ENCODE data around the gene PRODH.
"Not testable (repeated sequence)": the region's sequence is repeated elsewhere in the genome, so short reads cannot be mapped to it uniquely, and the experiment has no call there.

Gene PRODH

DNA sequence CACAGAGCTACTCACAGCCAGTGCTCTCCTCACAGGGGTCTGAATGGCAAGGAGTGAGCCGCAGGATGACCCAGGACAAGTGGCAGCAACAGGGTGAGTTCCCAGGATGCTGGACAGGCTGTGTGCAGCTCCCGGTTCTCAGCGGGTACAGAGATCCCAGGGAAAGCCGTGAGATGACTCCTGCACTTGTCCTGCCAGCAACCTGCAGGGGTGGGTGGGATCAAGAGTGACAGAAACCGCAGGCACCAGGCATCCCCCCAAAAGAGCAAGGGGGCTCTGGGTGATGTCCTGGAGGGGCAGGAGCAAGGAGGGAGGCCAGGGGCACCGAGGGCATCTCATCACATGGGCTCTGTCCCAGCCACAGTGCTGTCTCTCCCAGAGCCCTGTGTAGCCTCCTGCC, 15.9 kb upstream of the PRODH start:
- DNase-seq = no peak

DNA sequence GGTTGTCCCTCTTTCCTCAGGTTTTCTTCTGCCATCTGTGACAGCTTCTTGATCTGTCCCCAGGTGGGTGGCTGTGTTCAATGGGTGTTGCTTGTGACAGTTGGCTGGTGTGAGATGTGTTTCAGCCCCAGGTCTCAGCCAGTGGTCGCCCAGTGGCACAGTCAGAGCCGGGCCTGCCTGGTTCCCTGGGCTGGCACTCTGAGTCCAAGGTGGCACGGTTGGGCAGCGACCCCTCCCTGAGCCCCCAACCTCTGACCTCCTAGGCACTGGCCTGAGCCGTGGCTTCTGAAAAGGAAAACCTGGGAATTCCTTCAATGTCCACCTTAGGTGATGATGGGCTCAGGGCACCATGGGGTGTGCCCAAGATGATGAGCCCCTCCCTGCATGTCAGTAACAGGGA, 14.0 kb upstream of the PRODH start:
- no peak for DNase-seq

DNA sequence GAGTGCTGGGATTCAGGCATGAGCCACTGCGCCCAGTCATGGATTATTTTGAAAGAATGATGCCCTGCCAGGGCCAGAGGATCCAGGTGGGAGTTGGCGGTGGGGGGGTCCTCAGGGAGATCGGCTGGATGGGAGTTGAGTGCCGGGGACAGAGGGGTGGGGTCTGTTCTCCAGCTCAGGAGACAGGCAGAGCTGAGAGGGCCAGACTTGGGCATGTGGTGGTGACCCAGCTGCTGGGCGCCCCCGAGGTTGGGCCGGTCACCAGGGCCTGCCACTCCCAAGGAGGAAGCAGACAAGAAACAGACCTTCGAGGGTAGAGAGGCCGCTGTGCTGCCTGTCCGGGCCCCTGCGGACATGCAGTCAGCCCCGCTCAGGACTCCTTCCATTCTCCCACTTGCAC, 11.8 kb upstream of the PRODH start:
- no peak for DNase-seq

DNA sequence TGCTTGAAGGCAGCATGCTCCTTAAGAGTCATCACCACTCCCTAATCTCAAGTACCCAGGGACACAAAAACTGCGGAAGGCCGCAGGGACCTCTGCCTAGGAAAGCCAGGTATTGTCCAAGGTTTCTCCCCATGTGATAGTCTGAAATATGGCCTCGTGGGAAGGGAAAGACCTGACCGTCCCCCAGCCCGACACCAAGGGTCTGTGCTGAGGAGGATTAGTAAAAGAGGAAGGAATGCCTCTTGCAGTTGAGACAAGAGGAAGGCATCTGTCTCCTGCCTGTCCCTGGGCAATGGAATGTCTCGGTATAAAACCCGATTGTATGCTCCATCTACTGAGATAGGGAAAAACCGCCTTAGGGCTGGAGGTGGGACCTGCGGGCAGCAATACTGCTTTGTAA, 11.0 kb upstream of the PRODH start:
- DNase-seq = not testable (repeated sequence)

DNA sequence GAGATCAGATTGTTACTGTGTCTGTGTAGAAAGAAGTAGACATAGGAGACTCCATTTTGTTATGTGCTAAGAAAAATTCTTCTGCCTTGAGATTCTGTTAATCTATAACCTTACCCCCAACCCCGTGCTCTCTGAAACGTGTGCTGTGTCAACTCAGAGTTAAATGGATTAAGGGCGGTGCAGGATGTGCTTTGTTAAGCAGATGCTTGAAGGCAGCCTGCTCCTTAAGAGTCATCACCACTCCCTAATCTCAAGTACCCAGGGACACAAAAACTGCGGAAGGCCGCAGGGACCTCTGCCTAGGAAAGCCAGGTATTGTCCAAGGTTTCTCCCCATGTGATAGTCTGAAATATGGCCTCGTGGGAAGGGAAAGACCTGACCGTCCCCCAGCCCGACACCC, 2.6 kb upstream of the PRODH start:
- not testable (repeated sequence) for DNase-seq

DNA sequence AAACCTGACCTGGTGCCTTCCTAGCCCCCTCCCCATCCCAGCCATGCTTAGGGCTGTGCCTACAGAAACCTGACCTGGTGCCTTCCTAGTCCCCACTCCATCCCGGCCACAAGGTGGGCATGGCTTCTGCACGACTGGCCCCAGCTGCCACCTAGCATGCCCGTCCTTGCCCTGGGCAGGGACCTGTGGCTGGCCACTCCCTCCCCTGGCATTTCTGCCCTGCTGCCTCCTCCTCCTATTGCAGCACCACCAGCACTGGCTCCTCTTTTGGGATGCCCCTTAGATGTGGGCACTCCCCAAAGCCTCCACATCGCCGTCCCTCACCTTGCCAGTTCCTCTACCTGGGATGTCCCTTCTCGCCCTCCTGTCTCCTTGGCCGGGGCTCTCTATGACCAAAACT, 1.4 kb downstream of the PRODH start:
- not testable (repeated sequence) for DNase-seq

DNA sequence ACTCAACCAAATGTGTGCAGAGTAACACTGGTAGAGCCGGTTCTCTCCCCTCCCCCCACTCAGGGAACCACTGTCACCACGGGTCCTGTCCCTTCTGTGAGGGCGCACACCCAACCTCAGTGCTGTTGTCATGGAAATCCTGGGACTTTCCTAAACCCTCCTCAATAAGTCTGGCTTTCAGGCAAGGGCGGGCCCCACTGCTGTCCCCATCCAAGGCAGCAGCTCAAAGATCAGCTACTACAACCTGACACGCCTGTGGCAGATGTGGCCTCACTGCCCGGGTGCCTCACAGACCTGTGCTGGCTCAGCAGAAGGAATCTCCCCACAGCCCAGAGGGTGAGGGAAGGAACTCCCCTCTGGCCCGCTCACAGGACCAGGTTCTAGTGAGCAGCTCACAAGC, 2.2 kb downstream of the PRODH start:
- DNase-seq = no peak

DNA sequence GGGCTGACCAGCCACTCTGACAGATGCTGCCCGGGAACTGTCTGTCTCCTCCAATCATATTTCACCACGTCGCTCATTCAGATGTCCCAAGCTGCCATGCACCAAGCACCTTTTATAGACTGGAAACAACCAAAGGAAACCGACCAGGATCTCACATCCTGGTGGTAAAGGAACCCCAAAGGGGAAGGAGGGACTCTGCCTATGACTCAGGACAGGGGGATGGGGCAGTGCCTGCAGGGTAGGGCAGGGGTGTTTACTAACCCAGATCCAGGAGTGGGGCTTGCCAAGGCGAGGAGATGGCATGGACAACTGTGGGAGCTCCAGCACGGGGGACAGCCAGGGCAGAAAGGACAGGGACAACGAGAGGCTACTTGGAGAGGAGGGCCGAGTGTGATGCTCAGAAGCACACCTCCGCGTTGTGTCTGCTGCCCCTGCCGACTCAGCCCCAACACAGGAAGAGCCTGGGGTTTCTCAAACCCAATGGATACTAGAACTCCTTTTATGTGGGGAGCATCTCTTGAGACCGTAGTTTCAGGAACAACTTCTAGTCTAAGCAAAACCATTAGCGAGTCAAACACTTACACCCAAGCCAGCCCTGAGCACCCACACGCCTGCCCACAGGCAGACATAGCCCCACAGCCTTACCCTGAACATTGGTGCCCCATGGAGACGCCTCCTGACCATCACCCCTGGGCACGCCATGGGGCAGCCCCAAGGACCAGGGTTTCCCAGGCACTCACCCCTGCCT, 4.0 kb downstream of the PRODH start:
- DNase-seq = no peak

DNA sequence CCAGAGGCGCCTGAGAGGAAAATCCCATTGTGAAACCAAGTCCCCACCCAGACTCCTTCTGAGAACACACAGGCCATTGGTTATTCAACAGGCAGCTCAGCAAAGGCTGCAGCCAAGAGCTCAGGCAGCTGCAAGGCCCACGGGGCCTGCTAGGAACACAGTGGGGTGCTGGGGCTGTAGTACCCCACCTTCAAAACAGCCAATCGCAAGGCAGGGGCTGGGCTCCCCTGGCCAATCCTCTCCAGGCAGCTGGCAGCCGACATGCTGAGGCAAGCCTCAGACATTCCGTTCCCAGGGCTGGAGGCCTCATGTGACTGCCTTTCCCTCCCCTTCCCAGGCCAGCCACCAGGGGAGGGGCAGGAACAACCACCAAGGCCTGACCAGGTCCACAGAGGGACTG, 6.6 kb downstream of the PRODH start:
- no peak for DNase-seq

DNA sequence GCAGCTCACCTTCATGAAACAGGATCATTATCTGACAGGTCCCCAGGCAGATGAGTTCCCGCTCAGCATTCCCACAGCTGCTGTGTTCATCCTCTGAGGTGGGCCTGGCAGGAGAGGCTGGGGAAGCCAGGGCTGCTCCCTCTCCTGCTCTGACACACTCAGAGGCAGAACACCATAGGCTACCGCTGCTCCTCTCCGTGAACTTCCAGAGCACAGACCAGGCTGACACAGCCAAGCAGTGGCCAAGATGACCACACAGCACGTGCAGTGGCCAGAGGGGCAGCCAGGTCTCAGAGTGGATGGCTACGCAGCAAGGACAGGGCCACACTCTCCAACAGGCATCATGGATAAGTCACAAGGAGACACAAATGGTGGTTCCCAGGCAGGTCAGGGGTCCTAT, 8.5 kb downstream of the PRODH start:
- no peak for DNase-seq

DNA sequence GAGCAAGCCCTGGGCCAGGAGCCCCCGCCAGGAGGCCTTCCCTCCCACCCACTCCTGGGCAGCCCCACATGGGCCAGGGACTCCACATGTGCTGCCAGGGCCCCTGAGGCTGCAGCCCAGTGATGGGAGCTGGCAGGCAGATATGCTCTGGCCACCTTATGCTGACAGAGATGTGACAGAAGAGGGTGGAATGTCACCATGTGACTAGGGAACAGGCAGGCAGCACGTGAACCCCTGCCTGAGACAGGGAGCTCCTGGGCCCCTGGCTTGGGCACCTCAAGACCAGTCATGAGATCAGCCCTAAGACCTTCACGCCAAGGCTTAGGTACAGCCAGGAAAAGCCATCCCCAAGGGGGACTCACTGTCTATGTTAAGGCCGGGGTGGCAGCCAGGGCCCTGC, 9.1 kb downstream of the PRODH start:
- no peak for DNase-seq

DNA sequence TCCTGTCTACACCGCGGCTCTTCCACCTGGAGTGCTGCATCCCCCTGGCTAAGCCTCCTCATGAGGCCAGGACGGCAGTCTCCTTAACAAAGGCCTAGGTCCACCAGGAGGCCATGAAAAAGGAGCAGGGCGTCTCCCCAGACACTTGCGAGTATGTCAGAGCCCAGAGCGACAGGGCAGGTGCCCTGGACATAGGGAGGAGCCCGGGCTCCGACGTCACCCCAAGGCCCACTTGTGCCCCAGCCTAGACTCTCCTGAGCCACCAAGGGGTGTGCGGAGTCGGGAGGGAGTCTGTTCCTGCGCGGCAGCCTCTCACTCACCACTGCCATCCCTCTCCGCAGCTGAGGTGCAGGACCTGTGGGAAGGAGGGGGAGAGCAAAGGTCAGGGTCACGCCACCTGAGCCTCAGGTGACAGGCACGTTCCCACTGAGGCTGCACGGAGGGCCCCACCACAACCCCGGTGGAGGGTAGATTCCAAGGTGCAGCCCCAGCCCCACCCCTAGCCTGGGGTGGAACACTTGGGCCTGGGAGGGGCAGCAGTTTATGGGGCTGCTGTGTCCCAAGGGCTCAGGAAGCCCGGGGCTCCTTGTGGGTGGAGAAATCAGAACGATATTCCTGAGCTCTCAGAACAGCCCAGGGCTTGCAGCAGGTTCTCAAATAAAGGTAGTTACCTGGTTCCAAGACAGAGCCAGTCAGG, 10.6 kb downstream of the PRODH start:
- no peak for DNase-seq

DNA sequence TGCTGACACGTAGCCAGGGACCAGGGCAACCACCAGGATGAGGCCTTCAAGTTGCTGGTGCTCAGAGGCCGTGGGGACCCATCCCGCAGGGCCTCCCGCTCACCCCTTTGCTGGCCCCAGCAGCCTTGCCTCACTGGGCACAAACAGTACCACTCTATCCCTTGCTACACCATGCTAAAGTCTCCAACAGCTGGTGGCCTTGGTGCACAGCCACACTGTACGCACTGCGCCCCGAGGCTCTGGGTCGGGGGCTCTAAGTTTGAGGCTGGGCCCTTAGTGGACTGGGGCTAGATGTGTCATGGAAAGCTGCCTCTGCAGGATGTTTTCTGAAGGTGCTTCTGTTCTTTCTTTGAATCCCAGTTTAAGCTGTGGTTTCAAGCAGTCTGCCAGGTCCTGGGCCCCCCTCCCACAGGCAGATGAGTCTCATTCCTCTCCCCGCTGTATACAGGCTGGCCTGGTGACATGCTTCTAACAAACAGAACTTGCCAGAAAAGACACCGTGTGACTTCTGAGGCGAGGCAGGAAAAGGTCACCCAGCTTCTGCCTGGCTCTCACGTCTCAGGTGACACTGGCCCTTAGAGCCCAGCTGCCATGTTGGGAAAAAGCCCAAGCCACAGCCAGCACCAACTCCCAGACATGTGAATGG, 15.7 kb downstream of the PRODH start:
- not testable (repeated sequence) for DNase-seq

DNA sequence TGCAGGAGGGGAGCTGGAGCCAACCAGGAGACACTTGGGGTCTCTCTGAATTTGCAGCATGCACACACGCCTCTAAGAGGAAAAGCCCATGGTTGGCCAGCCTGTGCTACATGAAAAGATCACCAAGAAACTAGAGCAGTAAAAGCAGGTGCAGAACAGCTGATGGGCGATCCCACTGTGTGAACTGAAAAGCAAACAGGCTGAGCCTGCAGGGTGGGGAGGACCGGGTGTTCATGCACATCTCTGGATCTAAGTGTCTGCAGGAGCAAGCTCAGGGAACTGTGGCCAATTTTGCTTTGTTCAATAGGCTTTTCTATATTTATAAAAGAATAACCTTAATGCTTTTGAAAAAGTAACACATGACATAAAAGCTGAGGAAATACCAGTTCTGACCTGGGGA, 18.3 kb downstream of the PRODH start:
- not testable (repeated sequence) for DNase-seq

DNA sequence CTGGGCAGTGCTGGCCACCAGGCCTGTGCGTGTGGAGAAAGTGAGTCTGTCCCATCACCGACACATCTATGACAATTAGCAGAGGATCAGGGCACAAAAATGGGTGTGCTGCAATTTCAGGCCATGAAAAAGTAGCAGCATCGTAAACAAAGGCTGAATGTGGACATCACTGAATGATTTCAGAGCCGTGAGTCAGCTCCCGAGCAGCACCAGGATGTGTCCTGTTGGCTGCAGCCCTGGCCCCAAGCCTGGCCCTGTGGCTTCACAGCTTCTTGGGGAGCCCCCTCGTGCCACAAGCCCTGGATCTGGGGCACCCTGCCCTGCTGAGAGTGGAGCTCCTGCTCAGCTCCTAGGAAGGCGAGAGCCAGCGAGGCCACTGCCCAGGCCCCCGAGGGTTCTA, 20.5 kb downstream of the PRODH start:
- not testable (repeated sequence) for DNase-seq

DNA sequence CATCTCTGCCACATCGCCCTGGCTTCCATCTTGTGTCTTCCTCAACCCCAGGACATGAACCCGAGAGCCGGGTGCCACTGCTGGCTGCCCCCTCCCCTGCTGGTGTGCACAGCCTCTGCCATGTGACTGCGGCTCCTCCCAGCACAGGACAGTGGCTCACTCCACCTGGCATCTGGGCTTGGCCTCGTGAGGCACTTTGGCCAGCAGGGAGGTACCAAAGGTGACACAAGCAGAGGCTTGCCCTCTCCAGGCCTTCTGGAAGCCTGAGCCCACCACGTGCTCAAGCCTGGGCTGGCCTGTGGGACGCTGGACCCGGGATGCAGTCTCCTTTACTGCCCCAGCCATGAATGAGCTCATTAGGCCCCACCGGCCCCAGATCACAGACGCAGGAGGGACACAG, 21.5 kb downstream of the PRODH start:
- DNase-seq = not testable (repeated sequence)

DNA sequence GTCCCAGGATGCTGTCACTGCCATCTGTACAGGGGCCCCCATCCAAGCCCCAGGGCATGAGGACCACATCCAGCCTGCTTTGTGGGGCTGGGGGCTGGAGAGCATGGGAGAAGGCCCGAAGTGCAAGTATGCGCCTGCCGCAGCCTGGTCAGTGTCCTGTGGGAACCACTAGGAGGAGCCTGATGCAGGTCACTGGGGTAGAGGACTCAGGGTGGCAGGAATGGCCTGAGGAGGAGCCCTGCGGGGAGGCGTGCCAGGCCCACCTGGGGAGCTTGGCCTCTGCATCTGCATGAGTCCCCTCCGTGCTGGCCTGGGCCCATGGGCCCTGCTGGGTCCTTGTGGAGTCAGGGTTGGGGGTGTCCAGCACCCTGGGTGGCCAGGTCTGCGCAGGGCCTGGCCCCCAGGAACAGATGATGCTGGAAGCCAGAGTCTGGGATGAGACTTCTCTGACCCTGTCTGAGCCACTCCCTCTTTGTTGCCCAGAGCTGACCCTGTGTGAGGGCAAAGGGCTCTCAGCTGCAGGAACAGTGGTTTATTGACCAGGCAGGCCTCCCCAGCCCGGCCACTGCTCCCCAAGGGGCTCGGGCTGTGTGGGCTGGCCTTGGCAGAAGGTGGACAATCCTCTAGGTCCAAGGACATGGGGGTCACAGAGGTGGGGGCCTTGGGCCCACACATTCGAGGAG, 23.7 kb downstream of the PRODH start:
- not testable (repeated sequence) for DNase-seq

DNA sequence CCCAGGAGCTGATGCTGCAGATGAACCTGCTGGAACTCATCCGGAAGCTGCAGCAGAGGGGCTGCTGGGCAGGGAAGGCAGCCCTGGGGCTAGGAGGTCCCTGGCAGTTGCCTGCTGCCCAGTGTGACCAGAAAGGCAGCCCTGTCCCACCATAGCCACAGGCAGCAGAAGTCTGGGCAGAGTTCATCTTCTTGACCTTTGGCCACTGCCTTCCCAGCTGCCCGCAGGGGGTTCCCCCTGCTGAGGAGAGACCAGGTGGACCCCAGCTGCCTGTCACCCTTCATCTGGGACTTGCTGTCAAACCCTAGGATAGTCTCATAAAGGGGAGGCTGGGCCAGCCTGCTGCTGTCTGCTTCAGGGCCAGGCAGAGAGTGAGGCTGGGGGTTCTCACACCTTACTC, 24.6 kb downstream of the PRODH start:
- not testable (repeated sequence) for DNase-seq

DNA sequence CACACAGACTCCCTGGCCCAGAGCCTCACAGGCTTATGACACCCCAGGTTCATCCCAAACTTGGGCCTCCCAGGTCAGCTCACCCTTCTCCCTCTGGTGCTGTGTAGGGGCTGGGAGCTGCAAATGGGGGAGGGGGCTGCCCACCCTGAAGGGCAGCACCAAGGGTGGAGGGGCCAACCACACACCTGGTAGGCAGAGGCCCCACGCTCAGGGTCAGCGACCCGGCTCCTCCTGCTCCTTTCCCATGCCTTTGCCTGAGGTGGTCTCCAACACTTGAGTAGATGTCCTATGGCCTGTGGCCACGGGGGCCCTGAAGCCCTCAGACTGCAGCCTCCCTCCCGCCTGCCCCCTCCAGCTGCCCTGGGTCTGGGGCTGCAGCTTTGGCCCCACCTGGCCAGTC, 26.5 kb downstream of the PRODH start:
- DNase-seq = no peak

DNA sequence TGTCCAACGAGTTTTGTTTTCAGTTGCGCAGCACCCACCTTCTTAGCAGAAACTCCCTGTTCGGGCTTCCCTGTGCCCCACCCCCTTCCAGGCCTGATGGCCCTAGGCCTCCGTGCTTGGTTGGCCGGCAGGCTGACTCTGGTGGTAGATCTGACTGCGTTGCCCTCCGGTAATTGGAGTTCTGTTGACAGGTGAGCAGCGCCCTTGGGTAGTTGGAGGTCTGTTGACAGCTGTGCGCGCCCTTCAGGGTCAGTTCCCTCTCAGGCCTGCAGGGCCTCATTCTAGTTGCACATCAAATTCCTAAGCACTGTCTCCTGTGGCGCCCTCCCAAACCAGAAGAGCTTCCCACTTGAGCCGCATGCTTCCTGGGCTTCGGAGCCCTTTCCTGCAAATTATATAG, 29.2 kb downstream of the PRODH start:
- no peak for DNase-seq

DNA sequence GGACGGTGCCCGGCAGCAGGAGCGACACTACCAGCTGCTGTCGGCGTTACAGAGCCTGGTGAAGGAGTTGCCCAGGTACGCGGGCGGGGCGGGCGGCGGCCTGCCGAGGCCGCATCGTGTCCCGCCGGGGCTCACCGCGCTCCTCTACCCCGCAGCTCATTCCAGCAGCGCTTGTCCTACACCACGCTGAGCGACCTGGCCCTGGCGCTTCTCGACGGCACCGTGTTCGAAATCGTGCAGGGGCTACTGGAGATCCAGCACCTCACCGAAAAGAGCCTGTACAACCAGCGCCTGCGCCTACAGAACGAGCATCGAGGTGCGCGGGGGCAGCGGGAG, 29.7 kb downstream of the PRODH start:
- DNase-seq = not testable (repeated sequence)

DNA sequence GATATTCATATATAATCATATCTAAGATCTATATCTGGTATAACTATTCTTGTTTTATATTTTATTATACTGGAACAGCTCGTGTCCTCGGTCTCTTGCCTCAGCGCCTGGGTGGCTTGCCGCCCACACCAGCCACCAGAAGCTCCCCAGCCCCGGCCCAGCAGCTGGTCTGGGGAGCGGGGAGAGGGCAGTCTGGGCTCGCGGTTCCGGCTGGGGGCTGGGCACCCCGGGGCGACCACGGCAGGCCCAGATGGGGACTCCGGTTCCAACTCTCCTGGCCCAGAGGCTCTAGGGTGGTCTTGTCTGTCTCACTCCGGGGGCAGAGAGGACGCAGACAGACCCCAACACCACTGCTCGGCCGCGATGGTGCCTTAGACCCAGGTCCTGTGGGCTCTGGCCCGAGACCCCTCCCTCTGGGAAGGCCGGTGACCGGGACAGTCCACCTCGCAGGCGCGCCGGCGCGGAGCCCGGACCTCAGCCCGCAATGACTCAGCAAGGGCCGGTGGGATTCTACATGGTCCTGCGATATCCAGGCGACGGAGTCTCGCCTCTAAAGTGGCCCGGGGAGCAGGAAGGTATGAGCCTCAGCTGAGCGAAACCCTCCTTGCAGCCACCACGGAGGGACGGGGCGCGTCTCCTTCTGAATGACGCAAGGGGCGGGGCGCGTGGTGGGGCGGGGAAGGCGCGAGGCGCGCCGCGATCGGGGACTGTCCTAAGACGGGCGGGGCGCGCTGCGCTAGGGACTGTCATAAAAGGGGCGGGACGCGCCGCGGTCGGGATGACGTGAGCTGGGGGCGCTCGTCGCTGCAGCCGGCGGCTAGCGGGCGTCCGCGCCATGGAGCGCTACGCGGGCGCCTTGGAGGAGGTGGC, 30.3 kb downstream of the PRODH start, which contains the start of gene DGCR6:
Gene DGCR6 (plus strand): TSS at position 781 of the 870 bp plus-strand sequence. CDS start 55 bp downstream, at position 836.
- no peak for DNase-seq
